Activated B cell treated with CpG ODN at 0.5 μM for 24 hours (primary cell): ENCODE measurements around the gene FAM83D. TPM values are rescaled to one million over a fixed set of nuclear protein-coding genes. Genes with fewer than 3 reads are reported as not detected.
A peak's percentile ranks its signal among the peaks of the same experiment; 100 is the strongest.

Source experiments
- ATAC-seq: fragments of 200-7000 bp; cut with Tn5 transposase; one replicate; pipeline ENCODE4 v1.10.0; 2021; ENCODE audit warnings: low read depth, mild to moderate bottlenecking, moderate library complexity
- CTCF ChIA-PET: fragments of 350-600 bp; sonication (Branson Sonifier 250); formaldehyde crosslinking; loops from one replicate; lab custom pipeline; 2021; ENCODE audit warnings: antibody characterized with exemption; lab: Charles Lee
- POLR2A ChIA-PET: fragments of 350-600 bp; sonication (Branson Sonifier 250); formaldehyde crosslinking; loops from one replicate; lab custom pipeline; 2021; ENCODE audit warnings: antibody characterized with exemption; lab: Charles Lee
- DNase-seq: peaks from one replicate; pipeline ENCODE4 v3.0.0; 2022
- H3K27ac Mint-ChIP-seq: one replicate; pipeline ENCODE4 v1.8.0; 2020; ENCODE audit warnings: mixed read lengths
- H3K27me3 Mint-ChIP-seq: one replicate; pipeline ENCODE4 v1.8.0; 2021; ENCODE audit warnings: mixed read lengths
- H3K36me3 Mint-ChIP-seq: one replicate; pipeline ENCODE4 v1.8.0; 2021; ENCODE audit warnings: low read depth, mixed read lengths
- H3K4me1 Mint-ChIP-seq: one replicate; pipeline ENCODE4 v1.8.0; 2021; ENCODE audit warnings: mixed read lengths
- H3K4me3 Mint-ChIP-seq: one replicate; pipeline ENCODE4 v1.8.0; 2020; ENCODE audit warnings: mild to moderate bottlenecking, mixed read lengths
- H3K9me3 Mint-ChIP-seq: one replicate; pipeline ENCODE4 v1.8.0; 2020; ENCODE audit warnings: mixed read lengths
- intact Hi-C: fragments of 100-400 bp; cut with micrococcal nuclease; formaldehyde crosslinking; loops from one replicate; pipeline ENCODE4 v1.15.1; 2024
- total RNA-seq: library from RNA; stranded (reverse); gene quantifications from 2 replicates; pipeline ENCODE4 v1.2.3, GENCODE V29; 2022
- TF ChIP-seq, protein P1 (sequence below): fragments of 200-600 bp; IDR thresholded peaks from one replicate; pipeline ENCODE4 v1.8.0; 2022; ENCODE audit warnings: antibody characterized with exemption, mild to moderate bottlenecking

FAM83D gene
- total RNA-seq, 1 donor from 2014 or later, result 1.2 TPM

DNA sequence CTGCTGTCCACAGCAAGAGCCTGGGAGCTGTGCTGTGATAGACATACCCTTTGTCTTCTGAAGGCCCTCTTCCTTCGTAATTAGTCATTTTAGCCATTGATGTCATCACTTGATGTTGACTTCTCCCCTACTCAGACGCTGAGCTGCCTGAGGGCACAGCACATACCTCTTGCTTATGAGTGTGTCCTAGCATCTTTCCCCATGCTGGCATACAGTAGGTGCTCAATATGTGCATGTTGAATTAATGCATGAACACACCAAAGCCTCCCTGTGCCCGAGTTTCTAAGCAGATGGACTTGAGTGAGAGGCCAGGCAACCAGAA is 35.8 kb upstream of the FAM83D start:
- Mint-ChIP-seq H3K4me1 (peaks cover 81% of the 10 kb centered on the region), H3K36me3 (peaks cover 38% of the 10 kb centered on the region), H3K9me3 (no peaks in the 10 kb centered on the region), H3K4me3 (no peak overlapping the region), H3K27me3 (no peaks in the 10 kb centered on the region), H3K27ac (peak overlapping the region; percentile 79)
- TF ChIP-seq, protein P1, sequence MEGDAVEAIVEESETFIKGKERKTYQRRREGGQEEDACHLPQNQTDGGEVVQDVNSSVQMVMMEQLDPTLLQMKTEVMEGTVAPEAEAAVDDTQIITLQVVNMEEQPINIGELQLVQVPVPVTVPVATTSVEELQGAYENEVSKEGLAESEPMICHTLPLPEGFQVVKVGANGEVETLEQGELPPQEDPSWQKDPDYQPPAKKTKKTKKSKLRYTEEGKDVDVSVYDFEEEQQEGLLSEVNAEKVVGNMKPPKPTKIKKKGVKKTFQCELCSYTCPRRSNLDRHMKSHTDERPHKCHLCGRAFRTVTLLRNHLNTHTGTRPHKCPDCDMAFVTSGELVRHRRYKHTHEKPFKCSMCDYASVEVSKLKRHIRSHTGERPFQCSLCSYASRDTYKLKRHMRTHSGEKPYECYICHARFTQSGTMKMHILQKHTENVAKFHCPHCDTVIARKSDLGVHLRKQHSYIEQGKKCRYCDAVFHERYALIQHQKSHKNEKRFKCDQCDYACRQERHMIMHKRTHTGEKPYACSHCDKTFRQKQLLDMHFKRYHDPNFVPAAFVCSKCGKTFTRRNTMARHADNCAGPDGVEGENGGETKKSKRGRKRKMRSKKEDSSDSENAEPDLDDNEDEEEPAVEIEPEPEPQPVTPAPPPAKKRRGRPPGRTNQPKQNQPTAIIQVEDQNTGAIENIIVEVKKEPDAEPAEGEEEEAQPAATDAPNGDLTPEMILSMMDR, result no peak
- CTCF ChIA-PET, result interaction anchor here (3.3 to 5.5 kb wide), 2 partner anchors 9 to 84 kb away, joined by 48 to 82 read pairs; partner anchors contain the start of gene PPP1R16B
- POLR2A ChIA-PET, result interaction anchor here (0.6 to 6.4 kb wide), 5 partner anchors 9 to 82 kb away, joined by 3 to 161 read pairs (median 62); partner anchors contain the start of gene PPP1R16B
- intact Hi-C loops, result no loop called here
- DNase-seq (no peak), ATAC-seq (no peak)

DNA sequence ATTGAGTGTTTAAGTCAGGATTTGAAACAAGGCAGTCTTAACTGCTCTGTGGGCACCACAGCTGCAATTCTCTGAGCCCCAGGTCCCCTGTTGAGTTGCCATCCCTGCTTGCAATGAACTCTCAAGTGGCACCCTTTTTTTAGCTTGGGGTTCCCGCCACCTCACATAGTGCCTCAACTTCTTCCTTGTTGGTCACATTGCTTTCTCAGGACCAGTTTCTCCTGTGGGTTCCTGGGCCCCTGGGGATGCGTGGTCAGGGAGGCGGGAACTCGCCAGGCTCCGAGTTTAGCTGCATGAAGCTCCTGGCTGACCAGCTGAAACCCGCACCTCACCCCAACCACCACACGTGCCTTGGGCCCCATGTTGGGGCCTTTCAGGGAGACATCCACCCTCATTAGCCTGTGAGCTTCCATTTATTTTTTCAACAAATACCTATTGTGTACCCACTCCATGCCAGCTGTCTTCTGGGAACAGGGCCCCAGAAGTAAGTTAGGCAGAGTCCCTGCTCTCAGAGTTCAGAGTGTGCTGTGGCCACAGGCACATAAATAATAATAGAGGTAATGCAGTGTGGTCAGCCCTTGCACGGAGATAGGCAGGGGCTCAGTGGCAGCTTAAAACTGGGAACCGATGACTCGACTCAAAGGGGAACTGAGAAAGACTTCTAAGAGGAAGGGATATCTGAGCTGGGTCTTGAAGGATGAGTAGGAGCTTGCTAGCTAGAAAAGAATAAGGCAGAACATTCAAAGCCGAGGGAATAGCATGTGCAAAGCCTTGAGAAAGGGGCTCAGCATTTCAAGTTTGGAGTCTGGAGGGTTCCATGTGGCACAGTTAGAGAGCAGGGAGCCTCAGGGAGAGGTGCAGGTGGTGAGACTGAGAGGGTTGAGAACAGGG is 33.9 kb upstream of the FAM83D start:
- ChIA-PET POLR2A (interaction anchor here (0.6 to 6.4 kb wide), 20 partner anchors 11 to 1548 kb away, joined by 3 to 161 read pairs (median 6); partner anchors contain the start of genes ACTR5, DHX35 and PPP1R16B), CTCF (interaction anchor here (0.6 to 5.5 kb wide), 33 partner anchors 11 to 247 kb away, joined by 3 to 82 read pairs (median 5); partner anchors contain the start of genes ACTR5, DHX35, FAM83D and PPP1R16B)
- intact Hi-C loops, result loop anchor here (2.0 kb wide), 1 partner anchor 162 kb away; no protein-coding TSS in a partner anchor
- peak; percentile 51 for ATAC-seq
- Mint-ChIP-seq H3K4me3 (peak overlapping the region; percentile 33), H3K9me3 (no peaks in the 10 kb centered on the region), H3K4me1 (peaks cover 72% of the 10 kb centered on the region), H3K27me3 (no peaks in the 10 kb centered on the region), H3K27ac (peak overlapping the region; percentile 86), H3K36me3 (peaks cover 43% of the 10 kb centered on the region)
- TF ChIP-seq, protein P1, result no peak
- no peak for DNase-seq

DNA sequence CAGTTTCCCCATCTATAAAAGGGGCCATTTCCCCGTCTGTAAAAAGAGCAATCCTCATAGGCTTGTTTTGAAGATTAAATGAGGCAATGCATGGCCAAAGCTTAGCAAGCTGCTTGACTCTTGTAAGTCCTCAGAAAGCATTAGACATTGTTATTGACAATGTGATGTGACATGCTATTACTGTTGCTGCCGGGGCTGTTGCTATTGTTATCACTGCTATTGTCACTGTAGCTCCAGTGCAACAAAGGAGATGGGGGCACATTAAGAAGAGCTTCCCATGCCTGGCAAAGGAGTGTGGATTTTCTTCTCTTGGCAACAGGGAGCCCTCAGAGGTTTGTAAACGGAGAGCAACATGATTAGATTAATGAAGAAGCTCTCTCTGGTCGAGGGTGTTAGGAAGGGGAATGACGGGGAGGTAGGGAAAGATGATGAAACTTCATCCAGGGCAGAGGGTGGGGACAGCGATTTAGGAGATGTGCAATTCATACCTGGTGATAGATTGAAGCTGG is 33.1 kb upstream of the FAM83D start:
- Mint-ChIP-seq H3K27me3 (no peaks in the 10 kb centered on the region), H3K9me3 (no peaks in the 10 kb centered on the region), H3K4me3 (peak overlapping the region; percentile 45), H3K4me1 (peaks cover 70% of the 10 kb centered on the region), H3K27ac (peak overlapping the region; percentile 86), H3K36me3 (peaks cover 51% of the 10 kb centered on the region)
- ATAC-seq, result peak; percentile 18
- intact Hi-C loops, result loop anchor here (1.0 to 2.0 kb wide), 10 partner anchors 12 to 247 kb away; partner anchors contain the start of genes ACTR5 and PPP1R16B
- CTCF ChIA-PET, result interaction anchor here (0.8 to 5.5 kb wide), 34 partner anchors 12 to 248 kb away, joined by 3 to 82 read pairs (median 5); partner anchors contain the start of genes ACTR5, DHX35, FAM83D and PPP1R16B
- POLR2A ChIA-PET, result interaction anchor here (0.6 to 6.4 kb wide), 19 partner anchors 11 to 1820 kb away, joined by 3 to 161 read pairs (median 8); partner anchors contain the start of genes ACTR5, DHX35 and PPP1R16B
- no peak for DNase-seq
- TF ChIP-seq, protein P1, result no peak

DNA sequence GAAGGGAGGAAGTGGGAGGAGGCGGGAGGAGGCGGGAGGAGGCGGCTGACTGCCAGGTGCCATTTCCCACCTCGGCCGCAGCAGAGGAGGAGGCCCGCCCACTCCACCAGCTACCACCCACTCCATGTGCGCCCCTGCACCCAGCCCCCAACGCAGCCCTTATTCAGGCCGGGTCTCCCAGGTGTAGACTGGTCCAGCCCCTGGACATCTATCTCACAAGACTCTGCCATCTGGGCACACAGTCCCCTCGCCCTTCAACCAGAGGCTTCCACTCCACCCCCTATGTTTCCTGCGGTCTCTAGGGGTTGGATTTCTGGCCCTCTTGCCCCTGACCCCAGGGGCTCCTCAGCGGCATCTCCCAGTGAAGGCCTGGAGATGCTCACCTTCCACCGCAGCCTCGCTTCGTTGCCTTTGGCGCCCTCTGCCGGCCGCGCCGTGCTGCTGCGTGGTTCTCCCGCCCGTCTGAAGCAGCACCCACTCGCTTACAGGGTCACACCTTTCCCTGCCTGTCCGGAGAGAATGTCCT is 32.6 kb upstream of the FAM83D start:
- DNase-seq (peak; percentile 76), ATAC-seq (peak; percentile 77)
- H3K36me3 Mint-ChIP-seq, result peaks cover 51% of the 10 kb centered on the region
- H3K9me3 Mint-ChIP-seq, result no peaks in the 10 kb centered on the region
- peaks cover 64% of the 10 kb centered on the region for H3K4me1 Mint-ChIP-seq
- no peaks in the 10 kb centered on the region for H3K27me3 Mint-ChIP-seq
- TF ChIP-seq, protein P1, result peak; percentile 78
- POLR2A ChIA-PET, result interaction anchor here (0.6 to 6.4 kb wide), 14 partner anchors 12 to 1821 kb away, joined by 3 to 161 read pairs (median 10); partner anchors contain the start of genes DHX35 and PPP1R16B
- intact Hi-C loops, result loop anchor here (1.0 to 2.0 kb wide), 10 partner anchors 12 to 247 kb away; partner anchors contain the start of genes ACTR5 and PPP1R16B
- CTCF ChIA-PET, result interaction anchor here (0.8 to 5.5 kb wide), 32 partner anchors 13 to 248 kb away, joined by 3 to 82 read pairs (median 6); partner anchors contain the start of genes ACTR5, DHX35, FAM83D and PPP1R16B
- H3K4me3 Mint-ChIP-seq, result peak overlapping the region; percentile 45
- peak overlapping the region; percentile 86 for H3K27ac Mint-ChIP-seq
